Spleen (tissue), 11 donors: ENCODE data around the gene FRK. TPM values are rescaled to one million over a fixed set of nuclear protein-coding genes. Genes with fewer than 3 reads are reported as not detected.

Experiments
- DNase-seq: peaks from one replicate; pipeline ENCODE4 v3.0.0-alpha.2; 2020
- H3K27ac ChIP-seq, 8 donors: fragments of 200-600 bp; sonication (generic) in 7 of 8; 1 replicate in 4 of 8; 2 replicates in 4 of 8; pipeline versions ENCODE4 v1.5.0 to v1.8.0; 2016 to 2021; ENCODE audit warnings: inconsistent platforms in 4 of 8, mild to moderate bottlenecking in 4 of 8, moderate library complexity in 1 of 8
- H3K27me3 ChIP-seq, 7 donors: fragments of 200-600 bp; sonication (generic) in 6 of 7; replicated peaks in 1 of 7; 1 replicate in 4 of 7; 2 replicates in 3 of 7; pipeline versions ENCODE4 v1.5.0 to v1.8.0; 2016 to 2021; ENCODE audit warnings: inconsistent platforms in 3 of 7, mild to moderate bottlenecking in 1 of 7
- H3K36me3 ChIP-seq, 6 donors: fragments of 200-600 bp; sonication (generic) in 5 of 6; 1 replicate in 4 of 6; 2 replicates in 2 of 6; pipeline versions ENCODE4 v1.5.0 to v1.8.0; 2016 to 2021; ENCODE audit warnings: inconsistent platforms in 2 of 6
- H3K4me1 ChIP-seq, 6 donors: fragments of 200-600 bp; sonication (generic) in 5 of 6; 1 replicate in 3 of 6; 2 replicates in 3 of 6; pipeline versions ENCODE4 v1.5.0 to v1.8.0; 2016 to 2021; ENCODE audit warnings: inconsistent platforms in 3 of 6
- H3K4me3 ChIP-seq, 8 donors: fragments of 200-600 bp; sonication (generic) in 7 of 8; 1 replicate in 4 of 8; 2 replicates in 4 of 8; pipeline versions ENCODE4 v1.5.0 to v1.8.0; 2016 to 2021; ENCODE audit warnings: inconsistent platforms in 4 of 8, mild to moderate bottlenecking in 4 of 8, moderate library complexity in 2 of 8
- H3K9me3 ChIP-seq, 8 donors: fragments of 200-600 bp; sonication (generic) in 7 of 8; 1 replicate in 4 of 8; 2 replicates in 4 of 8; pipeline versions ENCODE4 v1.5.0 to v1.8.0; 2016 to 2021; ENCODE audit warnings: inconsistent platforms in 4 of 8
- POLR2A ChIP-seq, 3 donors: fragments of 450-650 bp; IDR thresholded peaks; one replicate each; pipeline ENCODE4 v1.5.1; 2017; ENCODE audit warnings: antibody characterized with exemption in 3 of 3, mild to moderate bottlenecking in 1 of 3
- POLR2AphosphoS5 ChIP-seq, 3 donors: sonication (generic); formaldehyde crosslinking; IDR thresholded peaks; one replicate each; pipeline ENCODE4 v1.5.1; 2017; ENCODE audit warnings: antibody characterized with exemption in 3 of 3
- WGBS, 5 donors: extraction: QIAGEN DNeasy Blood & Tissue Kit in 3 of 5; methylation state at CpG; one replicate each; pipeline versions ENCODE4 v1.1.5 to v1.1.7; 2013 to 2018; 5-methylcytosine and 5-hydroxymethylcytosine counted together
- intact Hi-C: fragments of 100-400 bp; cut with DNase I; formaldehyde crosslinking; loops from one replicate; pipeline ENCODE4 v1.15.0; 2023; ENCODE audit warnings: low total_unique reads
- polyA plus RNA-seq, 3 donors: library from polyadenylated mRNA; stranded (reverse); fragments of 200-250 nt; gene quantifications; one replicate each; pipeline ENCODE4 v1.2.1, GENCODE V29; 2013
- total RNA-seq, 7 donors: library from RNA; depleted of rRNA in 3 of 7; stranded (reverse); fragments of >200 nt in 3 of 7; fragmentation: NEBNext Ultra II Directional in 4 of 7; extraction: Animal tissue kit (Norgen Biotek cat#: 25700) in 4 of 7; gene quantifications; one replicate each; pipeline versions ENCODE4 v1.1.0 to v1.2.1, GENCODE V29; 2016 to 2021
- TF ChIP-seq, protein P1 (sequence below), 11 experiments: fragments of 200-600 bp in 7 of 11; fragments of 450-650 bp in 4 of 11; sonication (generic) in 4 of 11; IDR thresholded peaks in 8 of 11; conservative IDR thresholded peaks in 3 of 11; 1 replicate in 7 of 11; 2 replicates in 4 of 11; pipeline versions ENCODE4 v1.4.0 to v1.8.0; 2016 to 2021; ENCODE audit warnings: antibody characterized with exemption in 11 of 11, inconsistent platforms in 4 of 11, mild to moderate bottlenecking in 1 of 11
- donor health status: healthy with polysubstance abuse.
- donor health status: DM: no; HTN: no; CAD: no; lungs with moderate emphysema.
- donor health status: DM: no; HTN: no; CAD: no.
- donor health status: Bipolar disorder and iron deficiency.
- donor health status: healthy.
- donor health status: DM: no; HTN: no; CAD: no.
- donor health status: DM: yes; HTN: yes; CAD: no.

FRK gene
- total and polyA plus RNA-seq, 10 donors: 0.20 to 2.8 (median 0.78) TPM

DNA sequence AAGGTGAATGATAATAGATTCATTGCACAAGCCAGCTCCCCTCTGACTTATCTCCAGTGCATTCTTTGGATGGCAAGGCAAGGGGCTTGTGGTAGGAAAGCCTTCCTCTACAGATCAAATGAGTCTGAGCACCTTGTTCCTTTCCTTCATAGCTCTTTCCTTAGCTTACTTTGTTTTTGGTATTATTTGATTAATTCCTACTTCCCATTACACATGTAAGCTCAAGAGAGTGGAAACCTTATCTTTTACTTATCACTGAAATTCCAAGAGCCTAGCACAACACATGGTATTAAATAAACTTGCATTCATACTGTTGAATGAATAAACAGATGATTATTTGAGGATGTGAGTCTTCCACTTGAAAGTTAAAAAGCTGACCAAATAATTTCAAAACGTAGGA, 41.7 kb downstream of the FRK start:
- Histone ChIP-seq H3K9me3 (no peaks in the 10 kb centered on the region), H3K4me1 (peaks cover 0 to 40% (median 11%) of the 10 kb centered on the region in 6 donors), H3K4me3 (no peak overlapping the region), H3K36me3 (no peaks in the 10 kb centered on the region), H3K27ac (no peak overlapping the region), H3K27me3 (no peaks in the 10 kb centered on the region)
- DNase-seq: no peak
- 36 to 53% (median 48%) methylated on average over 1 of the region's 1 CpG for WGBS, 5 donors
- TF ChIP-seq, protein P1, sequence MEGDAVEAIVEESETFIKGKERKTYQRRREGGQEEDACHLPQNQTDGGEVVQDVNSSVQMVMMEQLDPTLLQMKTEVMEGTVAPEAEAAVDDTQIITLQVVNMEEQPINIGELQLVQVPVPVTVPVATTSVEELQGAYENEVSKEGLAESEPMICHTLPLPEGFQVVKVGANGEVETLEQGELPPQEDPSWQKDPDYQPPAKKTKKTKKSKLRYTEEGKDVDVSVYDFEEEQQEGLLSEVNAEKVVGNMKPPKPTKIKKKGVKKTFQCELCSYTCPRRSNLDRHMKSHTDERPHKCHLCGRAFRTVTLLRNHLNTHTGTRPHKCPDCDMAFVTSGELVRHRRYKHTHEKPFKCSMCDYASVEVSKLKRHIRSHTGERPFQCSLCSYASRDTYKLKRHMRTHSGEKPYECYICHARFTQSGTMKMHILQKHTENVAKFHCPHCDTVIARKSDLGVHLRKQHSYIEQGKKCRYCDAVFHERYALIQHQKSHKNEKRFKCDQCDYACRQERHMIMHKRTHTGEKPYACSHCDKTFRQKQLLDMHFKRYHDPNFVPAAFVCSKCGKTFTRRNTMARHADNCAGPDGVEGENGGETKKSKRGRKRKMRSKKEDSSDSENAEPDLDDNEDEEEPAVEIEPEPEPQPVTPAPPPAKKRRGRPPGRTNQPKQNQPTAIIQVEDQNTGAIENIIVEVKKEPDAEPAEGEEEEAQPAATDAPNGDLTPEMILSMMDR (IDR thresholded peaks at IDR 0.05 in 8 of 11, conservative IDR thresholded peaks at IDR 0.05 in 3 of 11): no peak
- no peak for TF ChIP-seq POLR2AphosphoS5 (IDR thresholded peaks at IDR 0.05)
- TF ChIP-seq POLR2A (IDR thresholded peaks at IDR 0.05): no peak
- intact Hi-C loops: no loop called here

- WGBS, 5 donors: 66 to 89% (median 76%) methylated on average over 2 of the region's 2 CpGs
These were observed 43.0 kb downstream of the FRK start for GRCh38 chr6:116017546-116018295.

GRCh38 chr6:116016846-116017545, 43.7 kb downstream of the FRK start:
- H3K36me3 ChIP-seq: no peaks in the 10 kb centered on the region
- DNase-seq: no peak
- H3K27me3 ChIP-seq: no peaks in the 10 kb centered on the region
- no peaks in the 10 kb centered on the region for H3K9me3 ChIP-seq
- H3K4me3 ChIP-seq: no peak overlapping the region
- intact Hi-C loops: no loop called here
- TF ChIP-seq POLR2A (IDR thresholded peaks at IDR 0.05) (no peak), POLR2AphosphoS5 (IDR thresholded peaks at IDR 0.05) (no peak)
- TF ChIP-seq, protein P1 (IDR thresholded peaks at IDR 0.05 in 8 of 11, conservative IDR thresholded peaks at IDR 0.05 in 3 of 11): no peak
- 34 to 52% (median 43%) methylated on average over 4 of the region's 4 CpGs for WGBS, 5 donors
- H3K27ac ChIP-seq: no peak overlapping the region
- H3K4me1 ChIP-seq: peaks cover 0 to 40% (median 11%) of the 10 kb centered on the region in 6 donors

More at GRCh38 chr6:116017546-116018295, 43.0 kb downstream of the FRK start:
- Histone ChIP-seq H3K36me3 (no peaks in the 10 kb centered on the region), H3K4me3 (no peak overlapping the region), H3K27me3 (no peaks in the 10 kb centered on the region), H3K4me1 (peaks cover 0 to 40% (median 11%) of the 10 kb centered on the region in 6 donors), H3K27ac (no peak overlapping the region), H3K9me3 (no peaks in the 10 kb centered on the region)
- TF ChIP-seq, protein P1 (IDR thresholded peaks at IDR 0.05 in 8 of 11, conservative IDR thresholded peaks at IDR 0.05 in 3 of 11): no peak
- TF ChIP-seq POLR2AphosphoS5 (IDR thresholded peaks at IDR 0.05) (no peak), POLR2A (IDR thresholded peaks at IDR 0.05) (no peak)
- no peak for DNase-seq
- intact Hi-C loops: no loop called here

DNA sequence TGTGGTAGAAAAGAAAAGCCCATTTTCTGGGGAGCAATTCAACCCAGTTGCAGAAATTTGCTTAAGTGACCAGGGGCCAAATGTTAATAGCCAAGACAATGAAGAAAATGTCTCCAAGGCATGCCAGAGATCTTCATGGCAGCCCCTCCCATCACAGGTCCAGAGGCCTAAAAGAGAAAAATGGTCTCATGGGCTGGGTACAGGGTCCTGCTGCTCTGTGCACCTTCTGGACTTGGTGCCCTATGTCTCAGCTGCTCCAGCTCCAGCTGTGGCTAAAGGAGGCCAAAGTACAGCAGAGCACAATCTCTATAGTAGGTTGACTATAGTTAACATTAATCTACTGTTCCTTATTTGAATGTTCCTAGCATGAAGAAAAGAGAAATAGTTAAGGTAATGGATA, 44.7 kb downstream of the FRK start:
- Histone ChIP-seq H3K4me1 (peaks cover 0 to 46% (median 11%) of the 10 kb centered on the region in 6 donors), H3K4me3 (no peak overlapping the region), H3K27ac (no peak overlapping the region), H3K36me3 (no peaks in the 10 kb centered on the region), H3K27me3 (no peaks in the 10 kb centered on the region), H3K9me3 (no peaks in the 10 kb centered on the region)
- TF ChIP-seq, protein P1 (IDR thresholded peaks at IDR 0.05 in 8 of 11, conservative IDR thresholded peaks at IDR 0.05 in 3 of 11): no peak
- TF ChIP-seq POLR2AphosphoS5 (IDR thresholded peaks at IDR 0.05) (no peak), POLR2A (IDR thresholded peaks at IDR 0.05) (no peak)
- no peak for DNase-seq
- intact Hi-C loops: no loop called here
